NB4 (cell line): ENCODE results near the gene COPS3.

Source experiments
- POLR2A ChIP-seq: IDR thresholded peaks from 2 replicates; pipeline ENCODE4 v1.6.1; 2011; ENCODE audit warnings: mild to moderate bottlenecking; ENCODE audit not compliant: insufficient read length; ENCODE audit errors: extremely low read depth
- TF ChIP-seq, protein P1 (sequence below): IDR thresholded peaks from one replicate; pipeline ENCODE4 v1.5.1; 2012; ENCODE audit warnings: low read depth, low read length

- TF ChIP-seq, protein P1, sequence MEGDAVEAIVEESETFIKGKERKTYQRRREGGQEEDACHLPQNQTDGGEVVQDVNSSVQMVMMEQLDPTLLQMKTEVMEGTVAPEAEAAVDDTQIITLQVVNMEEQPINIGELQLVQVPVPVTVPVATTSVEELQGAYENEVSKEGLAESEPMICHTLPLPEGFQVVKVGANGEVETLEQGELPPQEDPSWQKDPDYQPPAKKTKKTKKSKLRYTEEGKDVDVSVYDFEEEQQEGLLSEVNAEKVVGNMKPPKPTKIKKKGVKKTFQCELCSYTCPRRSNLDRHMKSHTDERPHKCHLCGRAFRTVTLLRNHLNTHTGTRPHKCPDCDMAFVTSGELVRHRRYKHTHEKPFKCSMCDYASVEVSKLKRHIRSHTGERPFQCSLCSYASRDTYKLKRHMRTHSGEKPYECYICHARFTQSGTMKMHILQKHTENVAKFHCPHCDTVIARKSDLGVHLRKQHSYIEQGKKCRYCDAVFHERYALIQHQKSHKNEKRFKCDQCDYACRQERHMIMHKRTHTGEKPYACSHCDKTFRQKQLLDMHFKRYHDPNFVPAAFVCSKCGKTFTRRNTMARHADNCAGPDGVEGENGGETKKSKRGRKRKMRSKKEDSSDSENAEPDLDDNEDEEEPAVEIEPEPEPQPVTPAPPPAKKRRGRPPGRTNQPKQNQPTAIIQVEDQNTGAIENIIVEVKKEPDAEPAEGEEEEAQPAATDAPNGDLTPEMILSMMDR: no peak
- TF ChIP-seq POLR2A: no peak
These were observed 39.4 kb downstream of the COPS3 start for GRCh38 chr17:17241656-17242055.
